AG10803 (cell line): ENCODE measurements around the gene MOCS1.

Experiments used
- DNase-seq: peaks from one replicate; pipeline ENCODE4 v3.0.0; 2010; ENCODE audit warnings: low read depth
- H3K4me3 ChIP-seq: 2 replicates; pipeline ENCODE4 v1.5.1; 2011; ENCODE audit warnings: mild to moderate bottlenecking, low read length, control low read depth
- CTCF ChIP-seq: conservative IDR thresholded peaks from 2 replicates; pipeline ENCODE4 v1.5.1; 2011; ENCODE audit warnings: mild to moderate bottlenecking, low read length, control low read depth, inconsistent platforms

The MOCS1 gene

GRCh38 chr6:39950125-39950720 is 16.0 kb upstream of the MOCS1 start:
- TF ChIP-seq CTCF = no peak
- DNase-seq = no peak

GRCh38 chr6:39948199-39948791 is 14.0 kb upstream of the MOCS1 start:
- no peak overlapping the region for H3K4me3 ChIP-seq
- no peak for TF ChIP-seq CTCF
- no peak for DNase-seq

More at GRCh38 chr6:39950125-39950720, 16.0 kb upstream of the MOCS1 start:
- no peak overlapping the region for H3K4me3 ChIP-seq

- no peak for DNase-seq
- no peak overlapping the region for H3K4me3 ChIP-seq
- TF ChIP-seq CTCF = no peak
Measured at GRCh38 chr6:39947611-39948068, 13.4 kb upstream of the MOCS1 start.

- no peak for DNase-seq
- TF ChIP-seq CTCF = no peak
- no peak overlapping the region for H3K4me3 ChIP-seq
Measured at GRCh38 chr6:39945626-39946025, 11.4 kb upstream of the MOCS1 start.

GRCh38 chr6:39942903-39943580 is 8.8 kb upstream of the MOCS1 start:
- TF ChIP-seq CTCF = no peak
- DNase-seq = no peak

GRCh38 chr6:39941820-39942219 is 7.6 kb upstream of the MOCS1 start:
- DNase-seq = no peak
- no peak overlapping the region for H3K4me3 ChIP-seq
- TF ChIP-seq CTCF = no peak

More at GRCh38 chr6:39942903-39943580, 8.8 kb upstream of the MOCS1 start:
- H3K4me3 ChIP-seq = no peak overlapping the region

GRCh38 chr6:39941138-39941537 is 6.9 kb upstream of the MOCS1 start:
- TF ChIP-seq CTCF = no peak
- H3K4me3 ChIP-seq = no peak overlapping the region
- no peak for DNase-seq
